Measurements from ENCODE around the gene REEP5. TPM values are rescaled to one million over a fixed set of nuclear protein-coding genes. Genes with fewer than 3 reads are reported as not detected.
"Not testable (repeated sequence)": the region's sequence is repeated elsewhere in the genome, so short reads cannot be mapped to it uniquely, and the experiment has no call there.

The REEP5 gene
- total and polyA plus RNA-seq, 9 of the 15 experiments (the other 6 are each of a cell fraction or from before 2014, with no cell fraction given): 14.7 to 102 (median 36.0) TPM

GRCh38 chr5:112860929-112861637, 60.9 kb downstream of the REEP5 start, which contains the start of gene SRP19 (continued):
- TF ChIP-seq ZNF444 (CRISPR knock-in tag; IDR thresholded peaks at IDR 0.05) (no peak), JUN (IDR thresholded peaks at IDR 0.05; ENCODE audit: borderline replicate concordance, low read depth, low read length) (peak; percentile 11; the same call in 1 of the 2 replicates), JUN (CRISPR knock-in tag; IDR thresholded peaks at IDR 0.05; ENCODE audit: borderline replicate concordance) (peak; percentile 90; the same call in 1 of the 2 replicates), ZBTB34 (CRISPR knock-in tag; IDR thresholded peaks at IDR 0.05) (peak; percentile 61; the same call in 1 of the 2 replicates), FUS (optimal IDR thresholded peaks at IDR 0.05; ENCODE audit: low read depth, low read length) (no peak)

GRCh38 chr5:112860571-112860928, 61.5 kb downstream of the REEP5 start:
- H3K9me3 ChIP-seq (replicated peaks; ENCODE audit: control insufficient read depth, insufficient read depth, low read depth, low read length); H3K27me3 ChIP-seq (ENCODE audit: control insufficient read depth in 2 of 2, insufficient read depth in 2 of 2, low read length in 2 of 2); ATAC-seq; DNase-seq (ENCODE audit: extremely low read depth in 1 of 4, low spot score in 3 of 4); in situ Hi-C loops (cut with MboI); FAIRE-seq; H3K9me1 ChIP-seq (ENCODE audit: control insufficient read depth, insufficient read depth, low read length); CTCF ChIA-PET (ENCODE audit: low intra/inter-chr PET ratio); H4K20me1 ChIP-seq (replicated peaks; ENCODE audit: control insufficient read depth, insufficient read depth, low read length): not testable (repeated sequence)
- Histone ChIP-seq H3K4me3 (peak overlapping the region; percentile 82), H3K4me2 (ENCODE audit: insufficient read depth, low read length) (peak overlapping the region; percentile 85), H3K36me3 (ENCODE audit: control insufficient read depth, insufficient read depth, low read length) (peaks cover 33% of the 10 kb centered on the region), H2AFZ (ENCODE audit: low read depth, low read length) (peak overlapping the region; percentile 96), H3K9ac (ENCODE audit: insufficient read depth in 1 of 2, low read depth in 2 of 2, low read length in 2 of 2) (peak overlapping the region in 1 of 2 experiments; percentile 94; a peak in 2 of 4 replicates), H3K27ac (ENCODE audit: extremely low read depth, low read depth, low read length) (peak overlapping the region; percentile 81), H3K4me1 (replicated peaks in 1 of 2; ENCODE audit: control insufficient read depth in 2 of 2, insufficient read depth in 2 of 2, low read length in 2 of 2) (peaks cover 0 to 12% of the 10 kb centered on the region in 2 experiments; a peak in 2 of 5 replicates), H3K79me2 (ENCODE audit: control insufficient read depth, insufficient read depth, low read length) (peaks cover 44% of the 10 kb centered on the region)
- intact Hi-C loops (cut with micrococcal nuclease): loop anchor here (5.0 kb wide), 2 partner anchors 117 to 168 kb away; partner anchors contain the start of gene DCP2
- WGBS (ENCODE audit: insufficient coverage, low coverage, missing lambda C conversion rate): 72% methylated on average over 11 of the region's 11 CpGs
- TSS peak; percentile 97 for BruUV-seq (replicated peaks)
- 0 out of 2 replicates have a peak, but pooled peaks have one; percentile 4 for TF ChIP-seq CGGBP1 (CRISPR knock-in tag; IDR thresholded peaks at IDR 0.05)
- 0 out of 2 replicates have a peak, but pooled peaks have one; percentile 7 for TF ChIP-seq BCOR (IDR thresholded peaks at IDR 0.05)
- TF ChIP-seq, protein P1, sequence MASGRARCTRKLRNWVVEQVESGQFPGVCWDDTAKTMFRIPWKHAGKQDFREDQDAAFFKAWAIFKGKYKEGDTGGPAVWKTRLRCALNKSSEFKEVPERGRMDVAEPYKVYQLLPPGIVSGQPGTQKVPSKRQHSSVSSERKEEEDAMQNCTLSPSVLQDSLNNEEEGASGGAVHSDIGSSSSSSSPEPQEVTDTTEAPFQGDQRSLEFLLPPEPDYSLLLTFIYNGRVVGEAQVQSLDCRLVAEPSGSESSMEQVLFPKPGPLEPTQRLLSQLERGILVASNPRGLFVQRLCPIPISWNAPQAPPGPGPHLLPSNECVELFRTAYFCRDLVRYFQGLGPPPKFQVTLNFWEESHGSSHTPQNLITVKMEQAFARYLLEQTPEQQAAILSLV (tag; IDR thresholded peaks at IDR 0.05): 0 out of 2 replicates have a peak, but pooled peaks have one; percentile 15
- POLR2A ChIA-PET: interaction anchor here (0.6 to 2.0 kb wide), 12 partner anchors 10 to 305 kb away, joined by 3 to 12 read pairs (median 3); partner anchors contain the start of gene REEP5
